HG02970 (cell line): ENCODE measurements around the gene DHCR7.

Experiments used
- ATAC-seq: cut with Tn5 transposase; IDR thresholded peaks from one replicate; pipeline ENCODE4 v1.9.1; 2021; ENCODE audit warnings: mild to moderate bottlenecking, moderate library complexity, moderate number of reproducible peaks; ENCODE audit not compliant: unreplicated experiment, low FRiP score

The DHCR7 gene

GRCh38 chr11:71421392-71421950, 26.7 kb downstream of the DHCR7 start:
- ATAC-seq: no peak

GRCh38 chr11:71420455-71421241, 27.5 kb downstream of the DHCR7 start:
- no peak for ATAC-seq

GRCh38 chr11:71418643-71419042, 29.6 kb downstream of the DHCR7 start:
- no peak for ATAC-seq

GRCh38 chr11:71414645-71415044, 33.5 kb downstream of the DHCR7 start:
- no peak for ATAC-seq

- ATAC-seq: no peak
Observed at GRCh38 chr11:71410363-71410966, 37.7 kb downstream of the DHCR7 start.

GRCh38 chr11:71408826-71409225, 39.4 kb downstream of the DHCR7 start:
- no peak for ATAC-seq

- ATAC-seq: no peak
Observed at GRCh38 chr11:71407356-71407755, 40.8 kb downstream of the DHCR7 start.

- no peak for ATAC-seq
Observed at GRCh38 chr11:71406681-71407080, 41.5 kb downstream of the DHCR7 start.

GRCh38 chr11:71404209-71404608, 44.0 kb downstream of the DHCR7 start:
- ATAC-seq: no peak

- ATAC-seq: no peak
Observed at GRCh38 chr11:71402878-71403277, 45.3 kb downstream of the DHCR7 start.

GRCh38 chr11:71400216-71400615, 48.0 kb downstream of the DHCR7 start:
- no peak for ATAC-seq

- no peak for ATAC-seq
Observed at GRCh38 chr11:71399341-71399740, 48.9 kb downstream of the DHCR7 start.

GRCh38 chr11:71397961-71398360, 50.2 kb downstream of the DHCR7 start:
- ATAC-seq: no peak

- no peak for ATAC-seq
Observed at GRCh38 chr11:71397331-71397860, 50.8 kb downstream of the DHCR7 start.

GRCh38 chr11:71396548-71397123, 51.6 kb downstream of the DHCR7 start:
- ATAC-seq: no peak

GRCh38 chr11:71395774-71396173, 52.4 kb downstream of the DHCR7 start:
- ATAC-seq: no peak

GRCh38 chr11:71395263-71395560, 53.0 kb downstream of the DHCR7 start:
- no peak for ATAC-seq

GRCh38 chr11:71393283-71393682, 54.9 kb downstream of the DHCR7 start:
- ATAC-seq: no peak

GRCh38 chr11:71391796-71392195, 56.4 kb downstream of the DHCR7 start:
- ATAC-seq: no peak

- no peak for ATAC-seq
Observed at GRCh38 chr11:71391352-71391751, 56.8 kb downstream of the DHCR7 start.

GRCh38 chr11:71388637-71389235, 59.5 kb downstream of the DHCR7 start:
- no peak for ATAC-seq
